Measurements from ENCODE around the gene UCKL1.

Gene UCKL1

GRCh38 chr20:63955827-63956663, at the start of gene UCKL1:
Gene UCKL1 (minus strand): TSS chr20:63956416. CDS start chr20:63956372, 44 bp downstream.
- H3K4me3 Mint-ChIP-seq = peak within 1 kb of the TSS; percentile 86
- no peaks in the 10 kb centered on the region for H3K9me3 Mint-ChIP-seq
- no peaks in the 10 kb centered on the region for H3K36me3 Mint-ChIP-seq
- H3K27me3 Mint-ChIP-seq = no peaks in the 10 kb centered on the region
- H3K27ac Mint-ChIP-seq = peak within 1 kb of the TSS; percentile 89
- peaks cover 32% of the 10 kb centered on the region for H3K4me1 Mint-ChIP-seq

GRCh38 chr20:64005394-64005793, 49.2 kb upstream of the UCKL1 start:
- Mint-ChIP-seq H3K4me3 (peak overlapping the region; percentile 44), H3K36me3 (peaks cover 25% of the 10 kb centered on the region), H3K27ac (peak overlapping the region; percentile 73), H3K27me3 (no peaks in the 10 kb centered on the region), H3K9me3 (no peaks in the 10 kb centered on the region), H3K4me1 (peaks cover 60% of the 10 kb centered on the region)

DNA sequence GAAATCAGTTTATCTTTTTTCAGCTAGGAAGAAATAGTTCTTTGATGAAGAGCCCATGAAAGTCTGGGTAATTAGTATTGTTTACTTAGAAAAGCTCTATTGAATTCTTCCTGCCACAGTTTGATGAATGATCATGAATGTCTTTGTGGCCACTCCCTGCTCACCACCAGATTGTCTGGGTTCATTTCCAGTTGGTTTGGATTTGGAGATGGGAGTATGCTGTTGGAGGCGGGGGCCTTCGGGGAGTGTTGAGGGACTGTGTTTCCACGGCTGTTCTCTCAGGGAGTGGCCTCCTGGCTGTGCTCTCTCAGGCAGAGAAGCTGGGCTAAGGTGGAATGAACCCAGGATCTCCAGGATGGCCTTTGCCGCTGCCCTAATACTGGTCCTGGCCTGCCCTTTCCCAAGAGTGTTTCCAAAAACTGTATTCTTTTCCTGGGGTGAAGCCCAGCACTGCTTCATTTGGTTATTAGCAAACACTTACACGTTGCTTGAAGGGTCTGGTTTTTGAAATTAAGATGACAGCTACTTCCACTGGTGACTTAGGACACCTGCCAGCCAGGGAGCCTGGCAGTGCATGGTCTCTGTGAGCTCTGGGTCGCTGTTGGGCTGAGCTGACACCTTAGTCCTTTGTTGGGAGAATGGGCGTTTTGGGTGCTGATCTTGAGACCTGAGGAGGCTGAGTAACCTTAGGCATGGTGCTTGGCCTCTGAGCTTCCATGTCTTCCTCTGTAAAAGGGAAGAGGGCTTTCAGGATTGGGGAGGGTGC, 47.9 kb upstream of the UCKL1 start:
- Mint-ChIP-seq H3K27me3 (no peaks in the 10 kb centered on the region), H3K4me3 (no peak overlapping the region), H3K36me3 (peaks cover 19% of the 10 kb centered on the region), H3K9me3 (no peaks in the 10 kb centered on the region), H3K27ac (peak overlapping the region; percentile 23), H3K4me1 (peaks cover 49% of the 10 kb centered on the region)

DNA sequence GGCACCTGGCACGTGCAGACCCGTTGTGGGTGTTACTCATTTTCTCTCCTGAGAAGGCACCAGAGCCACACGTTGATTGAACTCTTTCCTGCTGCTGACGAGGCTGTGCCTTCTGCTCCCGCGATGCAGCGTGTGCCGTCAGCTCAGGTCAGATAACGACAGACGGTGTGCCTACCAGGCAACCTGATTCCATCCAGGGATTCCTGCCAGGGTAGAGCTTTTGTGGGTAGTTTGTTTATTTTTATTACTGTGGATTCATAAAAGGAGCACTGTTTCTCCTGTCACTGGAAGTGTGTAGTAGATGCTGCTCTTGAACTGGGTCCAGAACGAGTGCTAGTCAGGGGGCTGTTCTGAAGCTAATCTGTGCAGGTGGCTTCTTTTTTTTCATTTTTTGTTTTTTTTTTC, 45.4 kb upstream of the UCKL1 start:
- Mint-ChIP-seq H3K36me3 (peaks cover 13% of the 10 kb centered on the region), H3K27me3 (no peaks in the 10 kb centered on the region), H3K4me3 (peak overlapping the region; percentile 68), H3K4me1 (peaks cover 35% of the 10 kb centered on the region), H3K9me3 (no peaks in the 10 kb centered on the region), H3K27ac (peak overlapping the region; percentile 88)

- no peak overlapping the region for H3K4me3 Mint-ChIP-seq
- H3K36me3 Mint-ChIP-seq = peaks cover 11% of the 10 kb centered on the region
- no peak overlapping the region for H3K27ac Mint-ChIP-seq
- no peaks in the 10 kb centered on the region for H3K27me3 Mint-ChIP-seq
- no peaks in the 10 kb centered on the region for H3K9me3 Mint-ChIP-seq
- peaks cover 32% of the 10 kb centered on the region for H3K4me1 Mint-ChIP-seq
Observed at GRCh38 chr20:64000906-64001305, 44.7 kb upstream of the UCKL1 start.

DNA sequence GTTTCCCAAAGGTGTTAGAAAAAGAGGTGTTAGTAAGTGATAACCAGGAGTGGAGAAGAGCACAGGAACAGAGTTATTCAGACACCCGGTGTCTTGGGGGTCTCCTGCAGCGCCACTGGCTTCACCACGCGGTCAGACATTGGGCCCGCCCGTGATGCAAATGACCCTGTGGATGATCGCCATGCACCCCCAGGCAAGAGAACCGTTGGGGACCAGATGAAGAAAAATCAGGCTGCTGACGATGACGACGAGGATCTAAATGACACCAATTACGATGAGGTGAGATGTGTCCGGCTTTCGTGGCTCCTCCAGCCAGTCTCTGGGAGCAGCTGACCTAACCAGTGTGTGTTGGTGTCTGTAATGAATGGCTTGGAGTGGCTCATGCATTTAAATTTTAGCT, 26.7 kb upstream of the UCKL1 start:
- H3K4me3 Mint-ChIP-seq = peak overlapping the region; percentile 70
- H3K36me3 Mint-ChIP-seq = peaks cover 19% of the 10 kb centered on the region
- H3K27me3 Mint-ChIP-seq = no peaks in the 10 kb centered on the region
- peaks cover 48% of the 10 kb centered on the region for H3K4me1 Mint-ChIP-seq
- H3K27ac Mint-ChIP-seq = peak overlapping the region; percentile 18
- H3K9me3 Mint-ChIP-seq = no peaks in the 10 kb centered on the region

DNA sequence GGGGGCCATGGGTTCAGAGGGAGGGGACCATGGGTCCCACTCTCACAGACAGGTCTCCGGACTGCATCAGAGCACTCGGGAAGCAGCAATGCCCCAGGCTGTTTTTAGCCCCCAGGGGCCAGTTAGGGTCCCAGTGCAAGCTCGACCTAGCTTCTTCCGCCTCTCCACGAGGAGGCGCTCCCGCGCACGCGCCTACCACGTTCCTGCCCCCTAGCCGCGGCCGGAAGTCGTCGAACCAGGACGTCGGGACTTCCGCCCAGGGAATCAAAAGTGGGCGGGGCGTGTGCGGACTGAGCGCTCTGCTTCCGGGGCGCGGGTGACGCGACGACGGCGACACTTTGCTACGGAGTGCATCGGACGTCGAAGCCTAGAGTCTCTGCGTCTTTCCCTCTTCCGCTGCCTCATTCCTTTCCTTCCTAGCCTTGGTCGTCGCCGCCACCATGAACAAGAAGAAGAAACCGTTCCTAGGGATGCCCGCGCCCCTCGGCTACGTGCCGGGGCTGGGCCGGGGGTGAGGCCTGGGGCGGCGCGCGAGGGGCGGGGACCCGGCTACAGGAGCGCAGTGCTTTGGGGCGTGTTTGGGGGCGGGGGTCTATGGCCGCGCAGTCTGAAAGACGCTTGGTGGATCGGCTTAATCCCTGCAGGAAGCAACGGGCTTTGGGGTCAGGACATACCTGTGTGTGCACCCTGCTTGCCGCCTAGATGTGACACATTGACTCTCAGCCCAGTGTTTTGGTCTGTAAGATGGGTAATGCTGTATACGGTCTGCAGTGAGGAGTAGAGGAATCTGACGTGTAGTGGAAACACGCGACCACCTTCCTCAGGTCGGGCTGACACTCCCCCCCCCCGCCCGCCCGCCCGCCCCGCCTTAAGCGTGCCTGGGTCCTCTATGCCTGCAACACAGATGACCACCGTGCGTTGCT, 24.9 kb upstream of the UCKL1 start, which contains the start of gene PRPF6:
TSS of gene PRPF6 (plus strand) at position 327 of the 923 bp plus-strand sequence. CDS start at position 441, 114 bp downstream.
- Mint-ChIP-seq H3K4me3 (peak within 1 kb of the TSS; percentile 98), H3K27me3 (no peaks in the 10 kb centered on the region), H3K9me3 (no peaks in the 10 kb centered on the region), H3K27ac (peak within 1 kb of the TSS; percentile 98), H3K4me1 (peaks cover 67% of the 10 kb centered on the region), H3K36me3 (peaks cover 19% of the 10 kb centered on the region)

- Mint-ChIP-seq H3K27me3 (no peaks in the 10 kb centered on the region), H3K36me3 (peaks cover 16% of the 10 kb centered on the region), H3K9me3 (no peaks in the 10 kb centered on the region), H3K27ac (peak overlapping the region; percentile 98), H3K4me1 (peaks cover 70% of the 10 kb centered on the region), H3K4me3 (peak overlapping the region; percentile 98)
Observed at GRCh38 chr20:63980317-63980805, 24.1 kb upstream of the UCKL1 start.

GRCh38 chr20:63979557-63980316, 23.5 kb upstream of the UCKL1 start, which contains the start of gene SAMD10:
Gene SAMD10 (minus strand): TSS chr20:63979642. CDS start chr20:63979467, 175 bp downstream.
- no peaks in the 10 kb centered on the region for H3K9me3 Mint-ChIP-seq
- peak within 1 kb of the TSS; percentile 98 for H3K27ac Mint-ChIP-seq
- H3K4me3 Mint-ChIP-seq = peak within 1 kb of the TSS; percentile 98
- H3K27me3 Mint-ChIP-seq = no peaks in the 10 kb centered on the region
- peaks cover 16% of the 10 kb centered on the region for H3K36me3 Mint-ChIP-seq
- peaks cover 70% of the 10 kb centered on the region for H3K4me1 Mint-ChIP-seq

DNA sequence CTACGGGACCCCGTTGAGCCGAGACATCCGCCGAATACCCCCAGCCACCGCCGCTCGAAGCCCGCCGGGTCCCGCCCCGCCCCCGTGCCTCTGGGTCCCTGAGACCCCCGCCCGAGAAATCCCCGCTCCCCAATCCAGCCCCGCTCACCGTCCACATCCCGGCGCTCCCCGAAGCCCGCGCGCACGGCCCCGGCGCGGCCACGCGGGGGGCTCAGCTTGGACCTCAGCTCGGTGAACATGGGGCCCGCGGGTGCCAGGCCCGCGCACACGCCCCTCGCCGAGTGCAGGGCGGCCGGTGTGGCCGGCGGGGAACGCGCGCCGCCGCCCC, 23.0 kb upstream of the UCKL1 start:
- no peaks in the 10 kb centered on the region for H3K27me3 Mint-ChIP-seq
- peaks cover 68% of the 10 kb centered on the region for H3K4me1 Mint-ChIP-seq
- H3K4me3 Mint-ChIP-seq = peak overlapping the region; percentile 84
- H3K36me3 Mint-ChIP-seq = peaks cover 13% of the 10 kb centered on the region
- H3K27ac Mint-ChIP-seq = no peak overlapping the region
- H3K9me3 Mint-ChIP-seq = no peaks in the 10 kb centered on the region

DNA sequence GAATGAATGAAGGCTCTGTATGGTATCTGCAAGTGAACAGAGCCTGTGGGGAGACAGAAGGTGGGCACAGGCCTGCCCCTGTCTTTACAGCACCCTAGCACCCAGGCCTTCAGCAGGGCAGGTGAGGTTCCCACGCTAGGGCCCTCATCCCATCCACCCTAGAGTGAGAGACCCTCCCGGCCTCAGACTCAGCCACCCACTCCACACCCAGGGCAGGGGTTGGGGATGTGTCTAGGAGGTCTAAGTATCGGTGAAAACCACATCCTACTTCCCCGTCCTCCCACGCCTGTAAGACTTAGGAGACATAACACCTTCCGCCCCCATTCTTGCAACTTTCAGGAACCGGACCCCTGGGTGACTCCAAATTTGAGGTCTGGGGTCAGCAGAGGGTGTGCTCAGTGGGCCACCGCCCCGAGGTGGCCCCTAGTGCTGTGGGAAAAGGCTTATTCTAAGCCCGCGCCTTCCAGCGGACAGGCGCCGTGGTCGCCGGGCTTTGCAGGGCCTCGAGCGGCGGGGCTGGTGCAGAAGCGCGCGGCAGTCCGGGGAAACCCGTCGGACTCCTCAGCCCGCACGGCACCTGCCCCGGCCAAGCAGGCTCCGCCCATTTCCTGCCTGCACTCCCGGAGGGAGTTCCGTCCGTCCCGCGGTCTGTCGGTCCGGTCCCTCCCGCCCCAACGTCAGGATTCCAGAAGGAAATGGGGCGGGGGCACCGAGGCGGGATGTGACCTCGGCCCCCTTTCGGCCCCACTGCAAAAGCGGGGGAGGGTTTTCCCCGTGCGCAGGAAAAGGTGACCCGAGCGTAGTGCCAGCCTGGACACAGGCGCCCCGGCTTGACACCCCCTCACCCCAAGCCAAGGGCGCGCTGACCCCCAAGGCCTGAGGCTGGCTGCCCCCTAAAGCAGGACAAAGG, 22.4 kb upstream of the UCKL1 start:
- Mint-ChIP-seq H3K4me1 (peaks cover 74% of the 10 kb centered on the region), H3K27ac (peak overlapping the region; percentile 80), H3K4me3 (peak overlapping the region; percentile 84), H3K27me3 (no peaks in the 10 kb centered on the region), H3K36me3 (peaks cover 13% of the 10 kb centered on the region), H3K9me3 (no peaks in the 10 kb centered on the region)

DNA sequence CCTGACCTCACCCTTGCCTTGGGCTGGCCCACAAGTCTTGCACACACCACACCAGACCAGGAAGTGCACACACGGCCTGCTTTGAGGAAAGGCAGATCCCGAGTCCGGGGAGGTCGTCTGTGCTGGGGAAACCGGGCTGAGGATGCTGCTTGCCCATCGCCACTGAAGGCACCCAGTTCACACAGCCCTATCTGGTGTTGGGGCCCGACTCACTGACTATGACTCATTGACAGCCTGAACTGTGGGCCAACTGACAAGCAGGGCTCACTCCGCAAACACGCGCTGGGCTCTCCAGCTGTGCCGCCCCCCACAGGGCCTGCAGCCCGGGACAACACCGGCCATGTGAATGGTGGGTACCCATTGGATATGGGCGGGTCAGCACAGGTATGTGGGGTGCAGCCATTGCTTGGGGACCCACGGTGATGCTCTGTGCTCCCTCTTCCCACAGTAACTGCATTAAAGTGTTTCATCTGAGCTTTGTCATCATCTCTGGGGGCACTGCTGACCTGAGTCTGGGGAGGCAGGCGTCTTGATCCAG, 21.6 kb upstream of the UCKL1 start:
- H3K9me3 Mint-ChIP-seq = no peaks in the 10 kb centered on the region
- H3K4me3 Mint-ChIP-seq = peak overlapping the region; percentile 84
- peaks cover 72% of the 10 kb centered on the region for H3K4me1 Mint-ChIP-seq
- H3K36me3 Mint-ChIP-seq = peaks cover 8% of the 10 kb centered on the region
- no peaks in the 10 kb centered on the region for H3K27me3 Mint-ChIP-seq
- H3K27ac Mint-ChIP-seq = peak overlapping the region; percentile 80

DNA sequence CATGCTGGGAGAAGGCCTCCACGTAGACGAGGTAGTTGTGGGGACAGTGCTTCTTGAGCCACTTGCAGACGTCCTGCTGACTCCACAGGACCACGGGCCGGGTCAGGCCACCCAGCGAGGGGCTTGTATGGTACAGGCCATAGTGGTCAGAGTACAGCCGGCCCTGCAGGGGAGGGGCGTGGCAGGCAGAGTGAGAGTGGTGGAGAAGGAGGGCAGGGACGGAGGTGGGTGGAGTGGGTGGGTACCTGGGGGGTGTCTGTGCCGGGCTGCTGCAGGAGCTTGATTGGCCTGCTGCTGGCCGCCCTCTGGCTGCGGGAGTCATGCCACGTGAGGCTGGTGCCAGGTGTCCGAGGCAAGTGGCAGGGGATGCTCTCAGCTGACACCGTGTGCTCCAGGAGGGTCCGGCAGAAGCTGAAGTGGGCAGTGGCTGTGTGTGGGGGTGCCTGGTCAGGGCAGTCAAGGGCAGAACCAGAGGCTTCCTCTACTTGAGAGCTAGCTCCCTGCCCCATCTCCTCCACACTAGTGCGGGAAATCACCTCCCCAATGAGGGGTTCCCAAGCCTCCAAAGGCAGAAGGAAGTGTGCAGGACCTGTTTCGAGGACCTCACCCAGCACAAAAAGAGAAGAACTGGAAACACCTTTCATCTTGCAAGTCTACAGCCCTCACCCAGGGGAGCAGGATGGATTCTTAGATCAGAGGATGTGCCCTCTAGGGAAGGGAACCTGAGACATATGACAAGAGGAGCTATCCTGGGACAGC, 20.9 kb upstream of the UCKL1 start:
- peaks cover 4% of the 10 kb centered on the region for H3K36me3 Mint-ChIP-seq
- peak overlapping the region; percentile 80 for H3K27ac Mint-ChIP-seq
- no peaks in the 10 kb centered on the region for H3K27me3 Mint-ChIP-seq
- peak overlapping the region; percentile 84 for H3K4me3 Mint-ChIP-seq
- H3K9me3 Mint-ChIP-seq = no peaks in the 10 kb centered on the region
- peaks cover 66% of the 10 kb centered on the region for H3K4me1 Mint-ChIP-seq

All from activated naive CD4-positive, alpha-beta T cell treated with anti-CD3 and anti-CD28 coated beads, Interleukin-2, amount 50 U/mL, for 24 hours (primary cell).